Measurements from ENCODE around the gene GNA14.
"Not testable (repeated sequence)": the region's sequence is repeated elsewhere in the genome, so short reads cannot be mapped to it uniquely, and the experiment has no call there.

The GNA14 gene

DNA sequence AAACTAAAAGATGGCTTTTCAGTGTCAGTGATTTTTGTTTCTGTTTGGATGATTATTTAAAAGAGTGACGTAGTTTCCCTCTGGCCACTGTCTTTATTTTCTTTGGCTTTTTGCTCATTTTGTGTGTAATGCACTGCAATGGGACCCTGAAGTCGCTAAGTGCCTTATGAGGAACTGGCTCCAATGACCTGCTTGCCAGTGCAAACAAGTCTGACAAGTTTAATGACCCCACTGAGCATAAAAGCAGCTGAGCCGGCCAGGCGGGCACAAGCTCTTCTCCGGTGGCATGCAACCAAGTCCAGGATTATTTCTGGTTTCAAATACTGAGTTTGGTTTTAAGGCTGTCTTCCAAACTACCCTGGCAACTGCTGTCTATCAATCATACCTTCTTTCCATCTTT is 15.6 kb upstream of the GNA14 start:
- no peak overlapping the region for H3K4me3 ChIP-seq (ENCODE audit: low read length)
- TF ChIP-seq ZNF274 (IDR thresholded peaks at IDR 0.05; ENCODE audit: low read depth, low read length) = no peak

- TF ChIP-seq ZNF274 (IDR thresholded peaks at IDR 0.05; ENCODE audit: low read depth, low read length) = no peak
- no peak overlapping the region for H3K4me3 ChIP-seq (ENCODE audit: low read length)
Measured at GRCh38 chr9:77661566-77662085, 13.5 kb upstream of the GNA14 start.

- TF ChIP-seq ZNF274 (IDR thresholded peaks at IDR 0.05; ENCODE audit: low read depth, low read length) = no peak
- H3K4me3 ChIP-seq (ENCODE audit: low read length) = no peak overlapping the region
Measured at GRCh38 chr9:77659926-77660325, 11.8 kb upstream of the GNA14 start.

GRCh38 chr9:77651203-77651602 is 3.1 kb upstream of the GNA14 start:
- H3K4me3 ChIP-seq (ENCODE audit: low read length) = no peak overlapping the region
- no peak for TF ChIP-seq ZNF274 (IDR thresholded peaks at IDR 0.05; ENCODE audit: low read depth, low read length)

GRCh38 chr9:77649109-77649812 is 1.1 kb upstream of the GNA14 start:
- no peak overlapping the region for H3K4me3 ChIP-seq (ENCODE audit: low read length)
- no peak for TF ChIP-seq ZNF274 (IDR thresholded peaks at IDR 0.05; ENCODE audit: low read depth, low read length)

DNA sequence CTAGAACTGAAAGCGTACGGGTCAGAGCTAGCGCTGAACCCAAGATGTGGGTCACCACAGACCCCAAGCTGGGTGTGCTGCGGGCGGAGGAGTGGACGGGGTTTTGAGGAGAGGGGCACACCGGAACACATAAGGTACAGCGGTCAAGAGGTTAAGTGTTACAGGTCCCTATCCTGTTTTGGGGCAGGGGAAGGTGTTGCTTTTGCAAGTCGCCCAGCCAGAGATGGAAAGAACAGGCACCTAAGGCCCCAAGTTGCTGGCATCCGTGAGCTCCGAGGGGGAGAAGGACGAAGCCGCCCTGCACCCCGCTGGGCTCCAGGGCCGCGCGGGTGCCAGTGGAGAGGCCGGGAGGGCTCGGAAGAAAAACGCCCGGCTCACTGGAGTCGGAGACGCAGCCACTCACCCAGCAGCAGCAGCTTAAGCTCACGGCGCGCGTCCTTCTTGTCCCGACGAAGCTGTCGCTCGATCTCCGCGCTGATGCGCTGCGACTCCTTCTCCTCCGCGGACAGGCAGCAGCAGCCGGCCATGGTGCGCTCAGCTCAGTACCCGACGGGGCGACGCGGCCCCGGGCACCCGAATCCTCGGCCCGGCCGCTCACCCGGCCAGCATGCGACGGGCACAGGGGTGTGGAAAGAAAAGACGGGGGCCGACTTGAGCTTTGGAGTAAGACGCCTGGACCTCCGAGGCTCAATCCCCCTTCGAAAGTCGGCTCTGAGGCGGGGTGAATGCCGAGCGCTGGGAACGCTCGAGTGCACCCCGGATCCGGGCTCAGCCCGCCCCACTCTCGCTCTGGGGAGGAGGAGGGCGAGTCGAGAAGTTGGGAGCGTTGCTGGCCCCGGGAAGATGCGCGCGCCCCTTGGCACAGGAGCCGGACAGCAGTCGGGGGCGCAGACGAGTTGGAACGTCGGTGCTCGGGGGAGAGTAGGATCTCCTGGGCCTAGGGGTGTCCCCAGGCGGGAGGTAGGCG is 572 bp downstream of the GNA14 start:
- no peak overlapping the region for H3K4me3 ChIP-seq (ENCODE audit: low read length)
- no peak for TF ChIP-seq ZNF274 (IDR thresholded peaks at IDR 0.05; ENCODE audit: low read depth, low read length)

DNA sequence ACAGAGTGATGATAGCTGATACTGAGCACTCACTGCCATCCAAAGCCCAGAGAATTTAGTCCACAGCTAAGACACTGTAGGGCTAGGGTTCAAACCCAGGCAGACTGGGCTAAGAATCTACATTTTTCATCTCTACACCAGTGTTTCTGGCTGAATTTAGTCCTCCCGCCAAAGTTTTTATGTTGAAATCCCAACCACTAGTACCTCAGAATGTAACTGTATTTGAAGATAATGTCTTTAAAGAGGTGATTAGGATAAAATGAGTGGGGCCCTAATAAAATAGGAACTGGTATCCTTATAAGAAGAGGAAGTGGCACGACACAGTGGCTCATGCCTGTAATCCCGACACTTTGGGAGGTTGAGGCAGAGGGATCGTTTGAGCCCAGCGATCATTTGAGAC is 4.3 kb downstream of the GNA14 start:
- TF ChIP-seq ZNF274 (IDR thresholded peaks at IDR 0.05; ENCODE audit: low read depth, low read length) = no peak
- no peak overlapping the region for H3K4me3 ChIP-seq (ENCODE audit: low read length)

- TF ChIP-seq ZNF274 (IDR thresholded peaks at IDR 0.05; ENCODE audit: low read depth, low read length) = no peak
- H3K4me3 ChIP-seq (ENCODE audit: low read length) = no peak overlapping the region
Measured at GRCh38 chr9:77640741-77641580, 7.2 kb downstream of the GNA14 start.

- no peak overlapping the region for H3K4me3 ChIP-seq (ENCODE audit: low read length)
- TF ChIP-seq ZNF274 (IDR thresholded peaks at IDR 0.05; ENCODE audit: low read depth, low read length) = no peak
Measured at GRCh38 chr9:77632652-77633051, 15.5 kb downstream of the GNA14 start.

DNA sequence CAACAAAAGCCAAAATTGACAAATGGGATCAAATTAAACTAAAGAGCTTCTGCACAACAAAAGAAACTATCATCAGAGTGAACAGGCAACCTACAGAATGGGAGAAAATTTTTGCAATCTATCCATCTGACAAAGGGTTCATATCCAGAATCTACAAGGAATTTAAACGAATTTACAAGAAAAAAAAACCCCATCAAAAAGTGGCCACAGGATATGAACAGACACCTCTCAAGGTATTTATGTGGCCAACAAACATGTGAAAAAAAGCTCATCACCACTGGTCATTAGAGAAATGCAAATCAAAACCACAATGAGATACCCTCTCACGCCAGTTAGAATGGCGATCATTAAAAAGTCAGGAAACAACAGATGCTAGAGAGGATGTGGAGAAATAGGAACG is 19.3 kb downstream of the GNA14 start:
- H3K4me3 ChIP-seq (ENCODE audit: low read length) = not testable (repeated sequence)

- no peak for TF ChIP-seq ZNF274 (IDR thresholded peaks at IDR 0.05; ENCODE audit: low read depth, low read length)
- no peak overlapping the region for H3K4me3 ChIP-seq (ENCODE audit: low read length)
Measured at GRCh38 chr9:77616191-77616590, 31.9 kb downstream of the GNA14 start.

- TF ChIP-seq ZNF274 (IDR thresholded peaks at IDR 0.05; ENCODE audit: low read depth, low read length) = no peak
Measured at GRCh38 chr9:77614645-77615044, 33.5 kb downstream of the GNA14 start.

GRCh38 chr9:77606526-77606925 is 41.6 kb downstream of the GNA14 start:
- no peak for TF ChIP-seq ZNF274 (IDR thresholded peaks at IDR 0.05; ENCODE audit: low read depth, low read length)
- H3K4me3 ChIP-seq (ENCODE audit: low read length) = no peak overlapping the region

More at GRCh38 chr9:77614645-77615044, 33.5 kb downstream of the GNA14 start:
- no peak overlapping the region for H3K4me3 ChIP-seq (ENCODE audit: low read length)
